ENCODE measurements around the gene RASL11A.

Gene RASL11A

DNA sequence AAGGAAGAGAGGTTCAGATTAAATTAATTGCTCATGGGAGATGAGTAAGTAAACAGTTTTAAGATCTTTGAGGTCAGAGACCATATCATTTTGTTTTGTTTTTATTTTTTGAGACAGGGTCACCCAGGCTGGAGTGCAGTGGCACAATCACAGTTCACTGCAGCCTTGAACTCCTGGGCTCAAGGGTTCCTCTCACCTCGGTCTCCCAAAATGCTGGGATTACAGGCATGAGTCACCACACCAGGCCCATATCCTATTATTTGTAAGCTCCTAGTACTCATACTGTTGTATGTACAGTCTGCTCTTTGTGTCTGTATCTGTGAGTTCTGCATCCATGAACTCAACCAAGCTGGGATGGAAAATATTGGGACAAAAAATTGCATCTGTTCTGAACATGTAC lies 6.0 kb upstream of the RASL11A start:
- TF ChIP-seq PAX5 (IDR thresholded peaks at IDR 0.05; ENCODE audit: insufficient read depth, low read length, severe bottlenecking) (no peak), POLR2A (IDR thresholded peaks at IDR 0.05; ENCODE audit: low read depth, low read length) (no peak), SPI1 (IDR thresholded peaks at IDR 0.05; ENCODE audit: low read depth, low read length) (no peak), TAF1 (IDR thresholded peaks at IDR 0.05; ENCODE audit: low read depth, low read length) (no peak), POU2F2 (IDR thresholded peaks at IDR 0.05; ENCODE audit: low read depth, low read length) (no peak), POLR2AphosphoS5 (IDR thresholded peaks at IDR 0.05; ENCODE audit: low read depth, low read length) (no peak)
- no peak for DNase-seq (ENCODE audit: insufficient read length, low spot score)
- no peak for FAIRE-seq

DNA sequence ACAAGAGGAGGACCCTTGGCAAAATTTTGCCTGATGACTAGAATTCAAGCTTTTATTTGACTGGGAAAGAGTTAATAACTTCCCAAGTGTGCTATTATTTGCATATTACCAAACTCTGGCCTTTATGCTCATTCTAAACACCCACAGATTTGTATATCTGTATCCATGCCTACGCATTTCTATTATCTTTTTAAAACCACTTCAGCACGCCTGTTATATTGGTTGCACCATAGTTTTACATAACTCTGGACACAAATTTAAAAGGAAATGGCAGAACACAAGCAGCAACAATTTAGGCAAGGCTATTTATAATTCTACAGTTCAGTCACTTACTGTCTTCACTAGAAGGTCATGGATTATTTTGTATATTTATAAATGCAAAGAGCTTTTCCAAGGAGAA lies 3.7 kb upstream of the RASL11A start:
- TF ChIP-seq POLR2AphosphoS5 (IDR thresholded peaks at IDR 0.05; ENCODE audit: low read depth, low read length) (no peak), PAX5 (IDR thresholded peaks at IDR 0.05; ENCODE audit: insufficient read depth, low read length, severe bottlenecking) (no peak), TAF1 (IDR thresholded peaks at IDR 0.05; ENCODE audit: low read depth, low read length) (no peak), SPI1 (IDR thresholded peaks at IDR 0.05; ENCODE audit: low read depth, low read length) (no peak), POLR2A (IDR thresholded peaks at IDR 0.05; ENCODE audit: low read depth, low read length) (no peak), POU2F2 (IDR thresholded peaks at IDR 0.05; ENCODE audit: low read depth, low read length) (no peak)
- DNase-seq (ENCODE audit: insufficient read length, low spot score): no peak
- FAIRE-seq: no peak

DNA sequence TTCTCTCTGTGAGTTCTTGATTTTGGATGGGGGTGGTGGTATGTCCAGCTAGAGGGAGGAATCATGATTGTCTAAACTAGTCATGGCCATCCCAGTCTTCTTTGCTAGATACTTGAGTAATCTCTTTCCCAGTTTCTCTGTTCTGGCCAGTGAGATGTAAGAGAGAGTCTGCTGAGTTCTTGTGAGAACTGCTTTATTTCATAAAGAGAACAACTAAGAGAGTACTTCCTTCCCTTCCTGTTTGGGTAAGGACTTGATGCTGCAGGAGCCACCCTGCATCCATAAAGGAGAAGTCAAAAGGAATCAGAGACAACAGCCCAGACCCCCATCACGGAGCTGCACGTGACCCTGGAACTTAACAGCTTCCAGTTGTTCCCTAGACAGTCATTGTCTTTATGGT lies 3.0 kb upstream of the RASL11A start:
- no peak for FAIRE-seq
- TF ChIP-seq POLR2A (IDR thresholded peaks at IDR 0.05; ENCODE audit: low read depth, low read length) (no peak), POU2F2 (IDR thresholded peaks at IDR 0.05; ENCODE audit: low read depth, low read length) (no peak), SPI1 (IDR thresholded peaks at IDR 0.05; ENCODE audit: low read depth, low read length) (no peak), PAX5 (IDR thresholded peaks at IDR 0.05; ENCODE audit: insufficient read depth, low read length, severe bottlenecking) (no peak)

DNA sequence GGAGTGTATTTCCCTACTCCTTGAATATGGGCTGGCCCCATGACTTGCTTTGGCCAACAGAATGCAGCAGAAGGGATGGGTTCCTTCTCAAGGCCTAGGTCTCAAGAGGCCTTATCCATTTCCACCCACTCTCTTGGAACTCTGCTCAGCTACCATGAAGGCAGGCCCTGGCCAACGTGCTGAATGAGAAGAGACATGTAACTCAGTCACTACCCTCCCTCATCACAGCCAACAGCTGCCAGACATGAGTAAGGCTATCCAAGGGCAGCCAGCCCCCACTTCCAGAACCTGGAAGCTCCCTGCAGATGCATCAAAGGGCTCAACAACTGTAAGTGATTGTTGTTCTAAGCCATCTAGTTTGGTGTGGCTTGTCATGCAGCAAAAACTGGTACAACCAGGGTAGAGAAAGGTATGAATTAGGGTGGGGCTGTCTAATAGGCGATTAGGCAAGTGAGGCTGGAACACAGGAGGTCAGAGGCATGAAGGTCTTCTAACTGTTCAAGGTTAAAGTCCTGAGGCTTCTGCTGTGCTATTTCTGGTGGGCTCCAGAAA lies 1.4 kb upstream of the RASL11A start:
- no peak for TF ChIP-seq TAF1 (IDR thresholded peaks at IDR 0.05; ENCODE audit: low read depth, low read length)
- no peak for TF ChIP-seq POLR2AphosphoS5 (IDR thresholded peaks at IDR 0.05; ENCODE audit: low read depth, low read length)
- no peak for TF ChIP-seq SPI1 (IDR thresholded peaks at IDR 0.05; ENCODE audit: low read depth, low read length)
- no peak for TF ChIP-seq PAX5 (IDR thresholded peaks at IDR 0.05; ENCODE audit: insufficient read depth, low read length, severe bottlenecking)
- no peak for TF ChIP-seq POLR2A (IDR thresholded peaks at IDR 0.05; ENCODE audit: low read depth, low read length)
- no peak for TF ChIP-seq POU2F2 (IDR thresholded peaks at IDR 0.05; ENCODE audit: low read depth, low read length)
- FAIRE-seq (no peak), DNase-seq (ENCODE audit: insufficient read length, low spot score) (no peak)

More for the DNA sequence above, 3.0 kb upstream of the RASL11A start:
- no peak for DNase-seq (ENCODE audit: insufficient read length, low spot score)

DNA sequence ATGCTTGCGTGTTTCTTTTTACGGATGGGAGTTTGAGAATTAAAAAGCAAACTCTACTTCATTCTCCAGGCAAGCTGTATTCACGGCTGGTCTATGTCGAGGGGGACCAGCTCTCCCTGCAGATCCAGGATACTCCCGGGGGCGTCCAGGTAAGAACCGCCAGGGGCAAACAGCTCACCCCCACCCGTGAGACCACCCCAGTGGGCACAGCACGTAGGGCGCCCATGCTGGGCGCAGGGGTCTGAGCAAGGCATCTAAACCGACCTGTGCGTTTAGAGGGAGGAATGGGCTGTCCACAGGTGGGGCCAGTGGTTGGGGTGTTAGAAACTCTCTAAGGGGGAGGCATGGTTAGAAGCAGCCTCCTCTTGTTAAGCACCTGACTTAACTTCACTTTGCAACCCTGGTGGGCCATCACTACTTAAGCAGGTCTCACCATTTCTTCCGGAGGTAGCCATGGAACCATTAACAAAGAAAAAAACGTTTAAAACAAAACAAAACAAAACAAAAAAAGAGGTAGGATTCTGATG lies 1.0 kb downstream of the RASL11A start:
- DNase-seq (ENCODE audit: insufficient read length, low spot score) (no peak), FAIRE-seq (no peak)
- TF ChIP-seq SPI1 (IDR thresholded peaks at IDR 0.05; ENCODE audit: low read depth, low read length) (no peak), POU2F2 (IDR thresholded peaks at IDR 0.05; ENCODE audit: low read depth, low read length) (no peak), POLR2A (IDR thresholded peaks at IDR 0.05; ENCODE audit: low read depth, low read length) (no peak), PAX5 (IDR thresholded peaks at IDR 0.05; ENCODE audit: insufficient read depth, low read length, severe bottlenecking) (no peak), TAF1 (IDR thresholded peaks at IDR 0.05; ENCODE audit: low read depth, low read length) (no peak), POLR2AphosphoS5 (IDR thresholded peaks at IDR 0.05; ENCODE audit: low read depth, low read length) (no peak)

DNA sequence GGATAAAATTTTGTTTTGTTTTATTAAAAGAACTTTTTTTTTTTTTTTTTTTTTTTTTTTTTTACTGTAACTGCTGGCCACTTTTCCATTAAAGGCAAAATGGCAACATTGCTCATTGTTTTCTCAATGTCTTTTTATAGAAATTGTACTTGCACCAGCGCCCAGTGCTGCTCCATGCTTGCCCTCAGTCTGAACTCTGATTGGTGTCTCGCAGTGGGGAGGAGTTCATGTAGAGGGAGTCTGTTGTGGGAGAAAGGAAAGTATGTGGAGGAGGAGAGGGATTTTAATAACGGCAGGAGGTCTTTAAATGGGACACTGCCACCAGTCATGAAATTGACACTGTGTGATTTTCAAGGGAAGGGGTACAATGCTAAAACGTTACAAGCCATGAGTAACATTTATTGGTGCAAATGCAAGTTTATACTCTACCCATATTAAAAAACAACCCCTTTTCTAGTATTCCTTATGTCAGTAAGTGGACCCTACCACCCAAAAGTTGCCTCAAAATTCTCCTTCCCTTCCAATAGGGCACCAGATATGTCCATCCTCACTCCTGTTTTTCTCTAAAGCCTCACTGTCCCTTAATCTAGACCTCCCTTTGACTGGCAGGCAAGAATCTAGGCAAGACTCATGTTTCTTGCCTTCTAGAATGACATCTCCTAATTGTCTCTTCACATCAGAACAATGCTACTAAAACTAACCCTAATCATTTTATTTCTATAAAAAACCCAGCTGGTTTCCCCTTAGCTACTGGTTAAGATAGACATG lies 3.2 kb downstream of the RASL11A start:
- DNase-seq (ENCODE audit: insufficient read length, low spot score) (no peak), FAIRE-seq (no peak)
- no peak for TF ChIP-seq POU2F2 (IDR thresholded peaks at IDR 0.05; ENCODE audit: low read depth, low read length)

DNA sequence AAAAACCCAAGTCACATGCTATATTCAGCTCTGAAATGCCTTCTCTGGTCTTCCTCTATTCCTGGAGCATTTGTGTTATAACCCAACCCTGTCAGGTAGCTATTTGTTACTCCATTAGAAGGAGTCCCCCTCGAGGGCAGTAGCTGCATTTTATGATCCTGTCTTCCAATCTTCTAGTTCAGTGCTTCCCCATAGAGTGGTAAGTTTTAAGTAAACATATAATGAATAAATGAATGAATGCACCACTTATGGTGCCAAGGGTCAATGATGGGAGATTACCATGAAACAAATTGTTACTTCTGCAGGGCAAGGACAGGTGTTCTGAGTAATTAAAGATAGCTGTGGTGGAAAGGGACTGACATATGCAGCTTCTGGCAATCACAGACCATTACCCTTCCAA lies 4.0 kb downstream of the RASL11A start:
- DNase-seq (ENCODE audit: insufficient read length, low spot score) (no peak), FAIRE-seq (no peak)
- TF ChIP-seq TAF1 (IDR thresholded peaks at IDR 0.05; ENCODE audit: low read depth, low read length): no peak
- no peak for TF ChIP-seq POLR2A (IDR thresholded peaks at IDR 0.05; ENCODE audit: low read depth, low read length)
- no peak for TF ChIP-seq POLR2AphosphoS5 (IDR thresholded peaks at IDR 0.05; ENCODE audit: low read depth, low read length)
- no peak for TF ChIP-seq PAX5 (IDR thresholded peaks at IDR 0.05; ENCODE audit: insufficient read depth, low read length, severe bottlenecking)
- no peak for TF ChIP-seq SPI1 (IDR thresholded peaks at IDR 0.05; ENCODE audit: low read depth, low read length)
- no peak for TF ChIP-seq POU2F2 (IDR thresholded peaks at IDR 0.05; ENCODE audit: low read depth, low read length)

DNA sequence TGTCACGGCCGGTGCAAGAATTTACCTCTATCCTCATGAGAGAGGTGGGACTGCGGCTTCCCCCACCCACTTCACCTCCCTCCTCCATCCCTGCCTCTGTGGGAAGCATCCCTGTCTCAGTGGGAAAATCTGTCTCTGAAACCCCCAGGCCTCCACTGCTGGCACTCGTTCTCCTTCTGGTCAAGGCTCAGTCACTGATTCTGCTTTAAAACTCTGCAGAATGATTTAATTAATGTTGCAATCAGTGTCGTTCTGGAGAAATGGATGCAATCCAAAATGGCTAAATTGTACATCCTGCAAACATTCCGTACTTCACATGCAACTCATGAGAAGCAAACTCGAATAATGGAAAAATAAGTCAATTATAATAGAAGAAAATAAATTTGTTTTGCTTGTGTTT lies 5.6 kb downstream of the RASL11A start:
- FAIRE-seq (no peak), DNase-seq (ENCODE audit: insufficient read length, low spot score) (no peak)
- no peak for TF ChIP-seq POLR2AphosphoS5 (IDR thresholded peaks at IDR 0.05; ENCODE audit: low read depth, low read length)

DNA sequence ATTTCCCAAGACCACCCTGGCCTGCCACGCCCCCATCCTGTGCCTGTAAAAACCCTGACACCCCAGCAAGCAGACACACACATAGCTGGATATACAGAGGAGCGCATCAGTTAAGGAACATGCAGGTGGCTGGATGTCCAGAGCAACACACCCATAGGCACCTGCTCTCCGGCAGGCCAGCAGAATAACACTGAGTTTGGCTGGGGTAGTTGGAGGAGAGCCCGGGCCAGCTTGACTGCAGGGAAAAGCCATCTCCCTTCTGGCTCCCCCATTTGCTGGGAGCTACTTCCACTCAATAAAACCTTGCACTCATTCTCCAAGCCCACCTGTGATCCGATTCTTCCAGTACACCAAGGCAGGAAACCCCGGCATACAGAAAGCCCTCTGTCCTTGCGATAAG lies 8.9 kb downstream of the RASL11A start:
- DNase-seq (ENCODE audit: insufficient read length, low spot score) (no peak), FAIRE-seq (no peak)
- TF ChIP-seq POU2F2 (IDR thresholded peaks at IDR 0.05; ENCODE audit: low read depth, low read length) (no peak), POLR2AphosphoS5 (IDR thresholded peaks at IDR 0.05; ENCODE audit: low read depth, low read length) (no peak), PAX5 (IDR thresholded peaks at IDR 0.05; ENCODE audit: insufficient read depth, low read length, severe bottlenecking) (no peak), POLR2A (IDR thresholded peaks at IDR 0.05; ENCODE audit: low read depth, low read length) (no peak), TAF1 (IDR thresholded peaks at IDR 0.05; ENCODE audit: low read depth, low read length) (no peak), SPI1 (IDR thresholded peaks at IDR 0.05; ENCODE audit: low read depth, low read length) (no peak)

DNA sequence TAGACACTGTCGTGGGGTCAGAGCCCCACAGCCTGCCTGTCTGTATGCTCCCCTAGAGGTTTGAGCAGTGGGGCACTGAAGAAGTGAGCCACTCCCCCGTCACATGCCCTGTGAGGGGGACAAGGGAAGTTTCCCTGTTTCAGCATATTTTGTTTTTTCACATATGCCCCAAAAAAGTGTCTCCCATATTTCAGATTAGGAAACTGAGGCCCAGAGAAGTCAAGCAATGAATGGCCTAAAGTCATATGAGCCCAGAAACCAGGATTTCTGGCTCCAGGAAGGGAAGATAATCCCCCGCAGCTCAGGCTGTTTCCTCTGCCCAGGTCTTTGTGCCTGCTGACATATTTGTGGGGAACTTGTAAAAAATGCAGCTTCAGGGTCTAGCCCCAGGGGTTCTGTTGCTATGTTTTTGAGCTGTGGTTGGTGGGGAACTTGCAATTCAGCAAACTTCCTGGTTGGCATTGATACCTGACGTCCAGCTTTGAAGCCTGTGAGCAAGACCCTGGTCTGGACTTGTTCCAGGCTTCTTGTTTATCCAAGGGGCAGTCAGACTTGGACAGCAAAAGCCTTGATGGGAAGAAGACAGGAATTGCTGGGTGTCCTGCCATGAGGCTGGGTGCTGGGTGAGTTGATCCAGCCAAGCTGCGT lies 9.5 kb downstream of the RASL11A start:
- TF ChIP-seq TAF1 (IDR thresholded peaks at IDR 0.05; ENCODE audit: low read depth, low read length): no peak
- no peak for TF ChIP-seq POLR2AphosphoS5 (IDR thresholded peaks at IDR 0.05; ENCODE audit: low read depth, low read length)
- TF ChIP-seq PAX5 (IDR thresholded peaks at IDR 0.05; ENCODE audit: insufficient read depth, low read length, severe bottlenecking): no peak
- no peak for TF ChIP-seq SPI1 (IDR thresholded peaks at IDR 0.05; ENCODE audit: low read depth, low read length)
- TF ChIP-seq POLR2A (IDR thresholded peaks at IDR 0.05; ENCODE audit: low read depth, low read length): no peak
- no peak for FAIRE-seq

More for the DNA sequence above, 9.5 kb downstream of the RASL11A start:
- no peak for DNase-seq (ENCODE audit: insufficient read length, low spot score)

Data from GM12891 (cell line).